GM23338 (cell line): ENCODE measurements around the gene PAK4. TPM values are rescaled to one million over a fixed set of nuclear protein-coding genes. Genes with fewer than 3 reads are reported as not detected.
A peak's percentile ranks its signal among the peaks of the same experiment; 100 is the strongest.

ENCODE experiments used
- ATAC-seq: fragments of 200-7000 bp; cut with Tn5 transposase; 3 replicates; pipeline ENCODE4 v1.9.1; 2020
- DNase-seq: peaks from one replicate; pipeline ENCODE4 v3.0.0-alpha.2; 2015; ENCODE audit warnings: low spot score
- H2AFZ ChIP-seq: fragments of 200-600 bp; sonication (generic); 2 replicates; pipeline ENCODE4 v1.8.0; 2016; ENCODE audit warnings: antibody characterized with exemption, mild to moderate bottlenecking, moderate library complexity
- H3F3A ChIP-seq: fragments of 200-600 bp; sonication (generic); replicated peaks from 2 replicates; pipeline ENCODE4 v1.8.0; 2017; ENCODE audit warnings: antibody characterized with exemption, mixed run types, low read depth
- H3K27ac ChIP-seq: fragments of 200-600 bp; sonication (generic); 2 replicates; pipeline ENCODE4 v1.6.1; 2016; ENCODE audit warnings: low read depth
- H3K27me3 ChIP-seq: fragments of 200-600 bp; sonication (generic); 2 replicates; pipeline ENCODE4 v1.8.0; 2016; ENCODE audit warnings: mild to moderate bottlenecking, mixed run types, moderate library complexity; ENCODE audit not compliant: insufficient read depth
- H3K36me3 ChIP-seq: fragments of 200-600 bp; sonication (generic); 2 replicates; pipeline ENCODE4 v1.8.0; 2016; ENCODE audit warnings: mild to moderate bottlenecking; ENCODE audit not compliant: insufficient read depth
- H3K4me1 ChIP-seq: fragments of 200-600 bp; sonication (generic); 2 replicates; pipeline ENCODE4 v1.8.0; 2016; ENCODE audit warnings: mild to moderate bottlenecking, moderate library complexity; ENCODE audit not compliant: insufficient read depth
- H3K4me2 ChIP-seq: fragments of 200-600 bp; sonication (generic); 2 replicates; pipeline ENCODE4 v1.7.1; 2017; ENCODE audit warnings: mixed run types
- H3K4me3 ChIP-seq: fragments of 200-600 bp; sonication (generic); 2 replicates; pipeline ENCODE4 v1.6.1; 2016; ENCODE audit warnings: mixed run types
- H3K79me2 ChIP-seq: fragments of 200-600 bp; sonication (generic); replicated peaks from 2 replicates; pipeline ENCODE4 v1.8.0; 2017; ENCODE audit warnings: mild to moderate bottlenecking; ENCODE audit not compliant: insufficient read depth
- H3K9me2 ChIP-seq: fragments of 200-600 bp; sonication (generic); 2 replicates; pipeline ENCODE4 v1.8.0; 2017; ENCODE audit not compliant: insufficient read depth
- H4K20me1 ChIP-seq: fragments of 200-600 bp; sonication (generic); replicated peaks from 2 replicates; pipeline ENCODE4 v1.8.0; 2017; ENCODE audit warnings: mild to moderate bottlenecking; ENCODE audit not compliant: insufficient read depth
- H3K27ac Mint-ChIP-seq: 2 replicates; pipeline ENCODE4 v1.8.0; 2020; ENCODE audit warnings: inconsistent platforms, mild to moderate bottlenecking, moderate library complexity, mixed read lengths
- H3K27me3 Mint-ChIP-seq: 3 replicates; pipeline ENCODE4 v1.8.0; 2022; ENCODE audit warnings: low read depth, mild to moderate bottlenecking, moderate library complexity, mixed read lengths, inconsistent platforms; ENCODE audit not compliant: insufficient read depth, poor library complexity
- H3K36me3 Mint-ChIP-seq: 3 replicates; pipeline ENCODE4 v1.8.0; 2021; ENCODE audit warnings: low read depth, mild to moderate bottlenecking, inconsistent platforms, moderate library complexity, mixed read lengths
- H3K4me1 Mint-ChIP-seq: 3 replicates; pipeline ENCODE4 v1.8.0; 2020; ENCODE audit warnings: mild to moderate bottlenecking, inconsistent platforms, mixed read lengths
- H3K4me3 Mint-ChIP-seq: 3 replicates; pipeline ENCODE4 v1.8.0; 2021; ENCODE audit warnings: moderate library complexity, mild to moderate bottlenecking, inconsistent platforms, mixed read lengths
- H3K9me3 Mint-ChIP-seq: 3 replicates; pipeline ENCODE4 v1.8.0; 2020; ENCODE audit warnings: moderate library complexity, mild to moderate bottlenecking, inconsistent platforms, mixed read lengths
- CREB1 ChIP-seq: fragments of 250-450 bp; sonication (Bioruptor Pico); IDR thresholded peaks from 2 replicates; pipeline ENCODE4 v1.5.0; 2020; ENCODE audit warnings: low read depth, mild to moderate bottlenecking, moderate library complexity
- EZH2 ChIP-seq: fragments of 200-600 bp; sonication (generic); IDR thresholded peaks from one replicate; pipeline ENCODE4 v1.8.0; 2017; ENCODE audit warnings: antibody characterized with exemption, mild to moderate bottlenecking, low read depth; ENCODE audit not compliant: unreplicated experiment
- EZH2phosphoT487 ChIP-seq: fragments of 200-600 bp; sonication (generic); IDR thresholded peaks from one replicate; pipeline ENCODE4 v1.8.1; 2018; ENCODE audit warnings: antibody characterized with exemption; ENCODE audit not compliant: unreplicated experiment
- NANOG ChIP-seq: IDR thresholded peaks from 2 replicates; pipeline ENCODE4 v1.6.1; 2016; ENCODE audit warnings: antibody characterized with exemption, borderline replicate concordance
- POLR2AphosphoS5 ChIP-seq: IDR thresholded peaks from 2 replicates; pipeline ENCODE4 v1.6.1; 2016; ENCODE audit warnings: antibody characterized with exemption, low read depth
- polyA plus RNA-seq: library from polyadenylated mRNA; unstranded; fragments of >200 nt; fragmentation: Nextera tagmentation; extraction: Ambion mirVana; gene quantifications from 2 replicates; pipeline ENCODE4 v1.2.1, GENCODE V29; 2016
- total RNA-seq: library from RNA; depleted of rRNA; stranded (reverse); fragments of >200 nt; shearing (Covaris generic); gene quantifications from 2 replicates; pipeline ENCODE4 v1.2.3, GENCODE V29; 2014
- TF ChIP-seq, protein P1 (sequence below): fragments of 250-450 bp; sonication (Bioruptor Pico); IDR thresholded peaks from 2 replicates; pipeline ENCODE4 v1.5.0; 2020; ENCODE audit warnings: mild to moderate bottlenecking, moderate library complexity
- TF ChIP-seq, protein P2 (sequence below), 2 experiments: fragments of 200-600 bp in 1 of 2; sonication (generic) in 1 of 2; conservative IDR thresholded peaks; 2 replicates each; pipeline versions ENCODE4 v1.5.1 to v1.6.1; 2016 to 2017; ENCODE audit warnings: antibody characterized with exemption in 2 of 2, low read depth in 2 of 2, mild to moderate bottlenecking in 2 of 2, moderate library complexity in 1 of 2

The PAK4 gene
- total and polyA plus RNA-seq, 2 experiments from 2014 or later: 28.7 to 35.4 TPM

DNA sequence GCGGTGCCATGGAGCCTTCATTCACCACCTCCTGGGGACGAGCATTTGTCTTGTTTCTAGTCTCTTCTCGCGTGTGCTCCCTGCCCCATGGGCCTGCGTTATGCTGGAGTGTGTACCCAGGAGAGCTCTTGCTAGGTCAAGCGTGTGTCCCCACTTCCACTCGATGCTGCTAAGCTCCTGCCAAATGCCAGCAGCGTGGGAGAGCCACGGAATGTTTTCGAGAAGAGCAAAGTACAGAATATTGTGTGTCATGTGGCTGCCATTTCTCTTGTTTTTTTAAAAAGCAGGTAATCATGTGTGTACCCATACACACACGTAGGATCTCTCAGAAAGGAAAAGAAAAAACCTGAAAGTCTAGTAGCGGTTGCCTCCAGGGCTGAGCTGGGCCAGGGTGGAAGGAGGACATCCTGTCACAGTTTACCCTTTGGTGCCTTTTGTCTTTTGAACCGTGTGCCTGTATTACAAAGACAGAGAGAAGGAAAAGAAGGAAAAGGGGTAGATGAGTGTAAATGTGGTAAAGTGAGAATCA, 28.6 kb downstream of the PAK4 start:
- Mint-ChIP-seq H3K4me1 (peaks cover 51% of the 10 kb centered on the region), H3K27ac (no peak overlapping the region), H3K4me3 (peak overlapping the region; percentile 14; the same call in 1 of the 3 replicates), H3K27me3 (peaks cover 8% of the 10 kb centered on the region), H3K36me3 (peaks cover 1% of the 10 kb centered on the region), H3K9me3 (peaks cover under 1% of the 10 kb centered on the region; the same call in 2 of the 3 replicates)
- TF ChIP-seq CREB1 (CRISPR knock-in tag): no peak
- no peak for TF ChIP-seq EZH2
- TF ChIP-seq, protein P1, sequence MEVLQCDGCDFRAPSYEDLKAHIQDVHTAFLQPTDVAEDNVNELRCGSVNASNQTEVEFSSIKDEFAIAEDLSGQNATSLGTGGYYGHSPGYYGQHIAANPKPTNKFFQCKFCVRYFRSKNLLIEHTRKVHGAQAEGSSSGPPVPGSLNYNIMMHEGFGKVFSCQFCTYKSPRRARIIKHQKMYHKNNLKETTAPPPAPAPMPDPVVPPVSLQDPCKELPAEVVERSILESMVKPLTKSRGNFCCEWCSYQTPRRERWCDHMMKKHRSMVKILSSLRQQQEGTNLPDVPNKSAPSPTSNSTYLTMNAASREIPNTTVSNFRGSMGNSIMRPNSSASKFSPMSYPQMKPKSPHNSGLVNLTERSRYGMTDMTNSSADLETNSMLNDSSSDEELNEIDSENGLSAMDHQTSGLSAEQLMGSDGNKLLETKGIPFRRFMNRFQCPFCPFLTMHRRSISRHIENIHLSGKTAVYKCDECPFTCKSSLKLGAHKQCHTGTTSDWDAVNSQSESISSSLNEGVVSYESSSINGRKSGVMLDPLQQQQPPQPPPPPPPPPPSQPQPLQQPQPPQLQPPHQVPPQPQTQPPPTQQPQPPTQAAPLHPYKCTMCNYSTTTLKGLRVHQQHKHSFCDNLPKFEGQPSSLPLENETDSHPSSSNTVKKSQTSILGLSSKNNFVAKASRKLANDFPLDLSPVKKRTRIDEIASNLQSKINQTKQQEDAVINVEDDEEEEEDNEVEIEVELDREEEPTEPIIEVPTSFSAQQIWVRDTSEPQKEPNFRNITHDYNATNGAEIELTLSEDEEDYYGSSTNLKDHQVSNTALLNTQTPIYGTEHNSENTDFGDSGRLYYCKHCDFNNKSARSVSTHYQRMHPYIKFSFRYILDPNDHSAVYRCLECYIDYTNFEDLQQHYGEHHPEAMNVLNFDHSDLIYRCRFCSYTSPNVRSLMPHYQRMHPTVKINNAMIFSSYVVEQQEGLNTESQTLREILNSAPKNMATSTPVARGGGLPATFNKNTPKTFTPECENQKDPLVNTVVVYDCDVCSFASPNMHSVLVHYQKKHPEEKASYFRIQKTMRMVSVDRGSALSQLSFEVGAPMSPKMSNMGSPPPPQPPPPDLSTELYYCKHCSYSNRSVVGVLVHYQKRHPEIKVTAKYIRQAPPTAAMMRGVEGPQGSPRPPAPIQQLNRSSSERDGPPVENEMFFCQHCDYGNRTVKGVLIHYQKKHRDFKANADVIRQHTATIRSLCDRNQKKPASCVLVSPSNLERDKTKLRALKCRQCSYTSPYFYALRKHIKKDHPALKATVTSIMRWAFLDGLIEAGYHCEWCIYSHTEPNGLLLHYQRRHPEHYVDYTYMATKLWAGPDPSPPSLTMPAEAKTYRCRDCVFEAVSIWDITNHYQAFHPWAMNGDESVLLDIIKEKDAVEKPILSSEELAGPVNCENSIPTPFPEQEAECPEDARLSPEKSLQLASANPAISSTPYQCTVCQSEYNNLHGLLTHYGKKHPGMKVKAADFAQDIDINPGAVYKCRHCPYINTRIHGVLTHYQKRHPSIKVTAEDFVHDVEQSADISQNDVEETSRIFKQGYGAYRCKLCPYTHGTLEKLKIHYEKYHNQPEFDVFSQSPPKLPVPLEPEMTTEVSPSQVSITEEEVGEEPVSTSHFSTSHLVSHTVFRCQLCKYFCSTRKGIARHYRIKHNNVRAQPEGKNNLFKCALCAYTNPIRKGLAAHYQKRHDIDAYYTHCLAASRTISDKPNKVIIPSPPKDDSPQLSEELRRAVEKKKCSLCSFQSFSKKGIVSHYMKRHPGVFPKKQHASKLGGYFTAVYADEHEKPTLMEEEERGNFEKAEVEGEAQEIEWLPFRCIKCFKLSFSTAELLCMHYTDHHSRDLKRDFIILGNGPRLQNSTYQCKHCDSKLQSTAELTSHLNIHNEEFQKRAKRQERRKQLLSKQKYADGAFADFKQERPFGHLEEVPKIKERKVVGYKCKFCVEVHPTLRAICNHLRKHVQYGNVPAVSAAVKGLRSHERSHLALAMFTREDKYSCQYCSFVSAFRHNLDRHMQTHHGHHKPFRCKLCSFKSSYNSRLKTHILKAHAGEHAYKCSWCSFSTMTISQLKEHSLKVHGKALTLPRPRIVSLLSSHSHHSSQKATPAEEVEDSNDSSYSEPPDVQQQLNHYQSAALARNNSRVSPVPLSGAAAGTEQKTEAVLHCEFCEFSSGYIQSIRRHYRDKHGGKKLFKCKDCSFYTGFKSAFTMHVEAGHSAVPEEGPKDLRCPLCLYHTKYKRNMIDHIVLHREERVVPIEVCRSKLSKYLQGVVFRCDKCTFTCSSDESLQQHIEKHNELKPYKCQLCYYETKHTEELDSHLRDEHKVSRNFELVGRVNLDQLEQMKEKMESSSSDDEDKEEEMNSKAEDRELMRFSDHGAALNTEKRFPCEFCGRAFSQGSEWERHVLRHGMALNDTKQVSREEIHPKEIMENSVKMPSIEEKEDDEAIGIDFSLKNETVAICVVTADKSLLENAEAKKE (CRISPR knock-in tag): no peak
- no peak for TF ChIP-seq NANOG
- ATAC-seq: no peak
- H2AFZ ChIP-seq: no peak overlapping the region
- no peak overlapping the region for H3K4me3 ChIP-seq
- H4K20me1 ChIP-seq: peaks cover 4% of the 10 kb centered on the region
- H3K36me3 ChIP-seq: no peaks in the 10 kb centered on the region
- H3F3A ChIP-seq: no peaks in the 10 kb centered on the region
- H3K4me2 ChIP-seq: peak overlapping the region; percentile 67
- no peak for DNase-seq
- no peaks in the 10 kb centered on the region for H3K9me2 ChIP-seq
- no peak overlapping the region for H3K27ac ChIP-seq
- H3K4me1 ChIP-seq: peaks cover 17% of the 10 kb centered on the region
- peaks cover 41% of the 10 kb centered on the region for H3K79me2 ChIP-seq
- H3K27me3 ChIP-seq: no peaks in the 10 kb centered on the region

DNA sequence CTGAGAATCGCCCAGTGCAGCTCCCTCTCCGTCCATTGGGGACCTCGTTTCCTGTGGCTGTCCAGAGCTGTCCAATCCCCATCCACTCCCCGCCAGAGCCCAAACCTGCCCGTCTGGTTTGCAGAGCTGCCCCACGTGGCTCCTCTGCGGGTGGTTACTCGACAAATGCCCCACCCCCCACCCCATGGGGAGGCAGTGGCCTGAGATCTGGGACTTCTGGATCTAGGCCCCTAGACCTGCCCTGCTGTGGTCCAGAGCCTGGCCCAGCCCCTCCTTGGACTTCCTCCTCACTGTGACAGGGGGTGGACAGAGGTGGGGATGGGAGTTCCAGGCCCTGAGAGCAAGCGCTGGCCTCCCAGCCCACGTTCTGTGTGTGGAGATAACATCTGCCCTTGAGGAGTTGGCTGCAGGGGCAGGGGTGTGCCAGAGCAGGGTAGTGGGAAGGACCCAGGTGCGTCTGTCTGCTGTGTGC, 29.1 kb downstream of the PAK4 start:
- Mint-ChIP-seq H3K9me3 (no peaks in the 10 kb centered on the region; the same call in 1 of the 3 replicates), H3K27ac (peak overlapping the region; percentile 65; the same call in 1 of the 2 replicates)
- peak; percentile 78 for DNase-seq

More for the DNA sequence above, 29.1 kb downstream of the PAK4 start:
- no peaks in the 10 kb centered on the region for H3K27me3 ChIP-seq
- H3K27me3 Mint-ChIP-seq: peaks cover 8% of the 10 kb centered on the region
- H3F3A ChIP-seq: no peaks in the 10 kb centered on the region
- ATAC-seq: peak; percentile 79
- H3K36me3 Mint-ChIP-seq: no peaks in the 10 kb centered on the region; the same call in 1 of the 3 replicates
- H3K4me3 Mint-ChIP-seq: peak overlapping the region; percentile 14; the same call in 1 of the 3 replicates
- H3K79me2 ChIP-seq: peaks cover 38% of the 10 kb centered on the region
- no peaks in the 10 kb centered on the region for H3K9me2 ChIP-seq
- no peaks in the 10 kb centered on the region for H3K36me3 ChIP-seq
- peaks cover 17% of the 10 kb centered on the region for H3K4me1 ChIP-seq
- TF ChIP-seq EZH2phosphoT487 (no peak), POLR2AphosphoS5 (no peak)
- TF ChIP-seq, protein P2, sequence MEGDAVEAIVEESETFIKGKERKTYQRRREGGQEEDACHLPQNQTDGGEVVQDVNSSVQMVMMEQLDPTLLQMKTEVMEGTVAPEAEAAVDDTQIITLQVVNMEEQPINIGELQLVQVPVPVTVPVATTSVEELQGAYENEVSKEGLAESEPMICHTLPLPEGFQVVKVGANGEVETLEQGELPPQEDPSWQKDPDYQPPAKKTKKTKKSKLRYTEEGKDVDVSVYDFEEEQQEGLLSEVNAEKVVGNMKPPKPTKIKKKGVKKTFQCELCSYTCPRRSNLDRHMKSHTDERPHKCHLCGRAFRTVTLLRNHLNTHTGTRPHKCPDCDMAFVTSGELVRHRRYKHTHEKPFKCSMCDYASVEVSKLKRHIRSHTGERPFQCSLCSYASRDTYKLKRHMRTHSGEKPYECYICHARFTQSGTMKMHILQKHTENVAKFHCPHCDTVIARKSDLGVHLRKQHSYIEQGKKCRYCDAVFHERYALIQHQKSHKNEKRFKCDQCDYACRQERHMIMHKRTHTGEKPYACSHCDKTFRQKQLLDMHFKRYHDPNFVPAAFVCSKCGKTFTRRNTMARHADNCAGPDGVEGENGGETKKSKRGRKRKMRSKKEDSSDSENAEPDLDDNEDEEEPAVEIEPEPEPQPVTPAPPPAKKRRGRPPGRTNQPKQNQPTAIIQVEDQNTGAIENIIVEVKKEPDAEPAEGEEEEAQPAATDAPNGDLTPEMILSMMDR (conservative IDR thresholded peaks at IDR 0.05; ENCODE audit: low read depth in 2 of 2): peak in 1 of 2 experiments; percentile 11; a peak in 1 of 4 replicates
- H2AFZ ChIP-seq: no peak overlapping the region
- H4K20me1 ChIP-seq: peaks cover 4% of the 10 kb centered on the region
- H3K4me2 ChIP-seq: peak overlapping the region; percentile 67
- no peak overlapping the region for H3K27ac ChIP-seq
- H3K4me1 Mint-ChIP-seq: peaks cover 51% of the 10 kb centered on the region
- H3K4me3 ChIP-seq: no peak overlapping the region
